Left cardiac atrium (tissue), 4 donors: ENCODE data around the gene PCDHGA8. TPM values are rescaled to one million over a fixed set of nuclear protein-coding genes. Genes with fewer than 3 reads are reported as not detected.
"Not testable (repeated sequence)": the region's sequence is repeated elsewhere in the genome, so short reads cannot be mapped to it uniquely, and the experiment has no call there.

Source experiments
- ATAC-seq, 2 donors: fragments of 200-7000 bp; cut with Tn5 transposase; one replicate each; pipeline ENCODE4 v1.9.1; 2020; ENCODE audit warnings: mild to moderate bottlenecking in 2 of 2, moderate library complexity in 2 of 2
- DNase-seq: peaks from one replicate; pipeline ENCODE4 v3.0.0-alpha.2; 2020
- intact Hi-C, 2 donors: fragments of 100-400 bp; cut with DNase I; formaldehyde crosslinking; loops; one replicate each; pipeline versions ENCODE4 v1.14.1 to v1.15.1; 2022 to 2023
- total RNA-seq, 2 donors: library from RNA; stranded (reverse); fragmentation: NEBNext Ultra II Directional; extraction: Animal tissue kit (Norgen Biotek cat#: 25700); gene quantifications; one replicate each; pipeline ENCODE4 v1.2.1, GENCODE V29; 2021
- donor health status: DM: no; HTN: yes; CAD: no.
- donor health status: DM: no; HTN: yes; CAD: no; lungs with severe emphysema.
- donor health status: DM: yes; HTN: yes; CAD: no.
- donor health status: Dilated cardiomyopathy.

PCDHGA8 gene
- total RNA-seq, 2 donors from 2014 or later, result 2.9 to 3.7 TPM

- intact Hi-C loops, ATAC-seq, DNase-seq: not testable (repeated sequence)
Measured at GRCh38 chr5:141394401-141395187, 2.2 kb downstream of the PCDHGA8 start.

- ATAC-seq, result peak; percentile 92 to 96
- intact Hi-C loops, DNase-seq: not testable (repeated sequence)
Measured at GRCh38 chr5:141397756-141398551, 5.5 kb downstream of the PCDHGA8 start, which contains the start of gene PCDHGB5. TSS of gene PCDHGB5 (plus strand) at chr5:141397947. CDS start at chr5:141398128, 181 bp downstream.

GRCh38 chr5:141398608-141399007 lies 6.2 kb downstream of the PCDHGA8 start:
- intact Hi-C loops, result no loop called here
- DNase-seq (no peak), ATAC-seq (no peak)

- intact Hi-C loops, result loop anchor here in 1 of 2 donors (10.0 kb wide), 1 partner anchor 45 kb away; the partner anchor contains the start of genes PCDHGA4, PCDHGB1 and PCDHGB2
- DNase-seq (no peak), ATAC-seq (no peak)
Measured at GRCh38 chr5:141399555-141400258, 7.3 kb downstream of the PCDHGA8 start.

- intact Hi-C loops, result loop anchor here in 1 of 2 donors (10.0 kb wide), 1 partner anchor 48 kb away; the partner anchor contains the start of genes PCDHGA4, PCDHGB1 and PCDHGB2
- ATAC-seq, result no peak
- no peak for DNase-seq
Measured at GRCh38 chr5:141402553-141403243, 10.3 kb downstream of the PCDHGA8 start, which contains the start of gene PCDHGA9. TSS of gene PCDHGA9 (plus strand) at chr5:141402778. CDS start at chr5:141402953, 175 bp downstream.

- no peak for ATAC-seq
- intact Hi-C loops, result loop anchor here in 1 of 2 donors (10.0 kb wide), 1 partner anchor 49 kb away; the partner anchor contains the start of genes PCDHGA4, PCDHGB1 and PCDHGB2
Measured at GRCh38 chr5:141403387-141403786, 11.0 kb downstream of the PCDHGA8 start.

GRCh38 chr5:141407790-141408505 lies 15.5 kb downstream of the PCDHGA8 start, which contains the start of gene PCDHGB6:
TSS of gene PCDHGB6 (plus strand) at chr5:141408021. CDS start at chr5:141408203, 182 bp downstream.
- intact Hi-C loops, result loop anchor here in 1 of 2 donors (10.0 kb wide), 1 partner anchor 53 kb away; the partner anchor contains the start of genes PCDHGA4, PCDHGB1 and PCDHGB2
- peak; percentile 58 for DNase-seq
- peak; percentile 86 to 88 for ATAC-seq

More at GRCh38 chr5:141403387-141403786, 11.0 kb downstream of the PCDHGA8 start:
- DNase-seq, result no peak

GRCh38 chr5:141409598-141410306 lies 17.3 kb downstream of the PCDHGA8 start:
- no peak for DNase-seq
- intact Hi-C loops, result loop anchor here (10.0 kb wide), 2 partner anchors 55 to 145 kb away; partner anchors contain the start of genes PCDHGA4 (in 1 of the 2), PCDHGB1 (in 1 of the 2) and PCDHGB2 (in 1 of the 2)
- ATAC-seq, result no peak

GRCh38 chr5:141411575-141411974 lies 19.1 kb downstream of the PCDHGA8 start:
- DNase-seq, result no peak
- intact Hi-C loops, result loop anchor here in 1 of 2 donors (10.0 kb wide), 1 partner anchor 143 kb away; no protein-coding TSS in a partner anchor
- no peak for ATAC-seq

GRCh38 chr5:141412854-141413539 lies 20.6 kb downstream of the PCDHGA8 start, which contains the start of gene PCDHGA10:
TSS of gene PCDHGA10 (plus strand) at chr5:141412987. CDS start at chr5:141413176, 189 bp downstream.
- DNase-seq (no peak), ATAC-seq (peak; percentile 35 to 68)
- intact Hi-C loops, result loop anchor here in 1 of 2 donors (10.0 kb wide), 1 partner anchor 142 kb away; no protein-coding TSS in a partner anchor

GRCh38 chr5:141413540-141414069 lies 21.2 kb downstream of the PCDHGA8 start:
- DNase-seq, result no peak
- intact Hi-C loops, result loop anchor here in 1 of 2 donors (10.0 kb wide), 1 partner anchor 141 kb away; no protein-coding TSS in a partner anchor
- no peak for ATAC-seq

GRCh38 chr5:141414548-141415274 lies 22.3 kb downstream of the PCDHGA8 start:
- intact Hi-C loops, result loop anchor here (5.0 to 10.0 kb wide), 2 partner anchors 140 to 148 kb away; no protein-coding TSS in a partner anchor
- ATAC-seq, DNase-seq: not testable (repeated sequence)

- intact Hi-C loops, result loop anchor here (5.0 to 10.0 kb wide), 2 partner anchors 140 to 147 kb away; no protein-coding TSS in a partner anchor
- not testable (repeated sequence) for DNase-seq, ATAC-seq
Measured at GRCh38 chr5:141415275-141415618, 22.8 kb downstream of the PCDHGA8 start.

GRCh38 chr5:141417494-141418172 lies 25.2 kb downstream of the PCDHGA8 start, which contains the start of gene PCDHGB7:
TSS of gene PCDHGB7 (plus strand) at chr5:141417677. CDS start at chr5:141417860, 183 bp downstream.
- intact Hi-C loops, result loop anchor here (5.0 to 10.0 kb wide), 2 partner anchors 137 to 145 kb away; no protein-coding TSS in a partner anchor
- DNase-seq (peak; percentile 83), ATAC-seq (peak; percentile 91 to 95)
